ENCODE data around the gene PCDHGA1.
A peak's percentile ranks its signal among the peaks of the same experiment; 100 is the strongest.
"Not testable (repeated sequence)": the region's sequence is repeated elsewhere in the genome, so short reads cannot be mapped to it uniquely, and the experiment has no call there.

Gene PCDHGA1

GRCh38 chr5:141328231-141328630, 2.1 kb upstream of the PCDHGA1 start:
- H3K27me3 ChIP-seq (ENCODE audit: control insufficient read depth, insufficient read depth, low read length), result no peaks in the 10 kb centered on the region
- H3K4me3 ChIP-seq (ENCODE audit: low read depth, low read length), result no peak overlapping the region
- peaks cover 10% of the 10 kb centered on the region for H3K9me3 ChIP-seq (ENCODE audit: control insufficient read depth, insufficient read depth, low read length)
- H3K9ac ChIP-seq (ENCODE audit: low read depth, low read length), result no peak overlapping the region
- no peaks in the 10 kb centered on the region for H3K4me1 ChIP-seq (ENCODE audit: control insufficient read depth, insufficient read depth, low read length)
- H3K36me3 ChIP-seq (ENCODE audit: control insufficient read depth, insufficient read depth, low read length), result no peaks in the 10 kb centered on the region

GRCh38 chr5:141332571-141332970, 2.3 kb downstream of the PCDHGA1 start:
- not testable (repeated sequence) for H3K27me3 ChIP-seq (ENCODE audit: control insufficient read depth, insufficient read depth, low read length); H3K4me1 ChIP-seq (ENCODE audit: control insufficient read depth, insufficient read depth, low read length); H3K4me3 ChIP-seq (ENCODE audit: low read depth, low read length); H3K9ac ChIP-seq (ENCODE audit: low read depth, low read length); H3K9me3 ChIP-seq (ENCODE audit: control insufficient read depth, insufficient read depth, low read length); H3K36me3 ChIP-seq (ENCODE audit: control insufficient read depth, insufficient read depth, low read length)

DNA sequence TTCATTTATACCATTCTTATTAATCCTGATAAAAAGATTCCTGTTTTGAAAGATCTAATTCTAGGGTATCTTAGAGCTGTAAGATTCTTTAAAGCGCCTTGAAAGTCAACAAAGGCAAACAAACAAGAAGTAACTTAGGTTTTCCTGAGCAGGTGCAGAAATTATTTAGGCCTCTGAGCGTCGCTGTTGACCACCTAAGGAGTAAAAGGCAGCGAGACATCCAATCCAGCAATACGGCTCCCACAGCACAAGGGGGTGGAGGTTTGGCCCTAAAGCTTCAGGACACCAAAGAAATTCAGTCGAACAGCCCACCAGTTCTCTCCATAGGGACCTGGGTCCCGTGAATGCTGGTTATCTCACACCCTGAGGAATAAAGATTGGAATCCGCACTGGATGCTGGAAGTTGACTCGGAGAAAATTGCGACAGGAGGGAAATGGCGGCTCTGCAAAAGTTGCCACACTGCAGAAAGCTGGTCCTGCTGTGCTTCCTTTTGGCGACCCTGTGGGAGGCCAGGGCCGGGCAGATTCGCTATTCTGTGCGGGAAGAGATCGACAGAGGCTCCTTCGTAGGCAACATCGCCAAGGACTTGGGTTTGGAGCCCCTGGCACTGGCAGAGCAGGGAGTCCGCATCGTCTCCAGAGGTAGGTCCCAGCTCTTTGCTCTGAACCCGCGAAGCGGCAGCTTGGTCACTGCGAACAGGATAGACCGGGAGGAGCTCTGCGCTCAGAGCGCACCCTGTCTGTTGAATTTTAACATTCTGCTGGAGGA, 8.4 kb downstream of the PCDHGA1 start, which contains the start of gene PCDHGA2:
Gene PCDHGA2 (plus strand): TSS at position 223 of the 769 bp plus-strand sequence.
- Histone ChIP-seq H3K27me3 (ENCODE audit: control insufficient read depth, insufficient read depth, low read length) (no peaks in the 10 kb centered on the region), H3K4me3 (ENCODE audit: low read depth, low read length) (peak within 1 kb of the TSS; percentile 39), H3K36me3 (ENCODE audit: control insufficient read depth, insufficient read depth, low read length) (no peaks in the 10 kb centered on the region), H3K9ac (ENCODE audit: low read depth, low read length) (no peak within 1 kb of the TSS), H3K9me3 (ENCODE audit: control insufficient read depth, insufficient read depth, low read length) (peaks cover 5% of the 10 kb centered on the region), H3K4me1 (ENCODE audit: control insufficient read depth, insufficient read depth, low read length) (no peaks in the 10 kb centered on the region)

GRCh38 chr5:141340781-141341354, 10.6 kb downstream of the PCDHGA1 start:
- not testable (repeated sequence) for H3K36me3 ChIP-seq (ENCODE audit: control insufficient read depth, insufficient read depth, low read length); H3K4me1 ChIP-seq (ENCODE audit: control insufficient read depth, insufficient read depth, low read length); H3K27me3 ChIP-seq (ENCODE audit: control insufficient read depth, insufficient read depth, low read length); H3K9ac ChIP-seq (ENCODE audit: low read depth, low read length); H3K4me3 ChIP-seq (ENCODE audit: low read depth, low read length)
- peaks cover 13% of the 10 kb centered on the region for H3K9me3 ChIP-seq (ENCODE audit: control insufficient read depth, insufficient read depth, low read length)

- H3K36me3 ChIP-seq (ENCODE audit: control insufficient read depth, insufficient read depth, low read length), result no peaks in the 10 kb centered on the region
- H3K9ac ChIP-seq (ENCODE audit: low read depth, low read length), result no peak overlapping the region
- H3K4me1 ChIP-seq (ENCODE audit: control insufficient read depth, insufficient read depth, low read length), result no peaks in the 10 kb centered on the region
- no peaks in the 10 kb centered on the region for H3K27me3 ChIP-seq (ENCODE audit: control insufficient read depth, insufficient read depth, low read length)
- H3K4me3 ChIP-seq (ENCODE audit: low read depth, low read length), result no peak overlapping the region
- H3K9me3 ChIP-seq (ENCODE audit: control insufficient read depth, insufficient read depth, low read length), result peaks cover 13% of the 10 kb centered on the region
These were observed 12.5 kb downstream of the PCDHGA1 start for GRCh38 chr5:141342773-141343172.

- Histone ChIP-seq H3K4me3 (ENCODE audit: low read depth, low read length) (no peak within 1 kb of the TSS), H3K9ac (ENCODE audit: low read depth, low read length) (no peak within 1 kb of the TSS), H3K36me3 (ENCODE audit: control insufficient read depth, insufficient read depth, low read length) (no peaks in the 10 kb centered on the region), H3K4me1 (ENCODE audit: control insufficient read depth, insufficient read depth, low read length) (no peaks in the 10 kb centered on the region), H3K9me3 (ENCODE audit: control insufficient read depth, insufficient read depth, low read length) (peaks cover 13% of the 10 kb centered on the region), H3K27me3 (ENCODE audit: control insufficient read depth, insufficient read depth, low read length) (no peaks in the 10 kb centered on the region)
These were observed 13.1 kb downstream of the PCDHGA1 start, which contains the start of gene PCDHGA3 for GRCh38 chr5:141343242-141343952. Gene PCDHGA3, plus strand, starts transcription at chr5:141343829. Its CDS starts 205 bp downstream, at chr5:141344034.

DNA sequence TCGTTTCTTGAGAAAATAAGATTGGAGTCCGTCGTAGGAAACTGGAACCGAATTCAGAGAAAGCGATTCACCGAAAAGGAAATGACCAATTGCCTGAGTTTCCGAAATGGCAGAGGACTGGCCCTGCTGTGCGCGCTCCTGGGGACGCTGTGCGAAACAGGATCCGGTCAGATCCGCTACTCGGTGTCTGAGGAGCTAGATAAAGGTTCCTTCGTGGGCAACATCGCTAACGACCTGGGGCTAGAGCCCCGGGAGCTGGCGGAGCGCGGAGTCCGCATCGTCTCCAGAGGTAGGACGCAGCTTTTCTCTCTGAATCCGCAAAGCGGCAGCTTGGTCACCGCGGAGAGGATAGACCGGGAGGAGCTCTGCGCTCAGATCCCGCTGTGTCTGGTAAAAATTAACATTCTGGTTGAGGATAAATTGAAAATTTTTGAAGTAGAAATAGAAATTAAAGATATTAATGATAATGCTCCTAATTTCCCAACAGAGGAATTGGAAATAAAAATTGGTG, 13.7 kb downstream of the PCDHGA1 start:
- H3K36me3 ChIP-seq (ENCODE audit: control insufficient read depth, insufficient read depth, low read length), result no peaks in the 10 kb centered on the region
- H3K9ac ChIP-seq (ENCODE audit: low read depth, low read length), result no peak overlapping the region
- H3K4me3 ChIP-seq (ENCODE audit: low read depth, low read length), result no peak overlapping the region
- peaks cover 13% of the 10 kb centered on the region for H3K9me3 ChIP-seq (ENCODE audit: control insufficient read depth, insufficient read depth, low read length)
- no peaks in the 10 kb centered on the region for H3K27me3 ChIP-seq (ENCODE audit: control insufficient read depth, insufficient read depth, low read length)
- H3K4me1 ChIP-seq (ENCODE audit: control insufficient read depth, insufficient read depth, low read length), result no peaks in the 10 kb centered on the region

GRCh38 chr5:141345327-141345726, 15.0 kb downstream of the PCDHGA1 start:
- Histone ChIP-seq H3K9ac (ENCODE audit: low read depth, low read length) (no peak overlapping the region), H3K27me3 (ENCODE audit: control insufficient read depth, insufficient read depth, low read length) (no peaks in the 10 kb centered on the region), H3K36me3 (ENCODE audit: control insufficient read depth, insufficient read depth, low read length) (no peaks in the 10 kb centered on the region), H3K4me3 (ENCODE audit: low read depth, low read length) (no peak overlapping the region), H3K9me3 (ENCODE audit: control insufficient read depth, insufficient read depth, low read length) (peaks cover 8% of the 10 kb centered on the region), H3K4me1 (ENCODE audit: control insufficient read depth, insufficient read depth, low read length) (no peaks in the 10 kb centered on the region)

DNA sequence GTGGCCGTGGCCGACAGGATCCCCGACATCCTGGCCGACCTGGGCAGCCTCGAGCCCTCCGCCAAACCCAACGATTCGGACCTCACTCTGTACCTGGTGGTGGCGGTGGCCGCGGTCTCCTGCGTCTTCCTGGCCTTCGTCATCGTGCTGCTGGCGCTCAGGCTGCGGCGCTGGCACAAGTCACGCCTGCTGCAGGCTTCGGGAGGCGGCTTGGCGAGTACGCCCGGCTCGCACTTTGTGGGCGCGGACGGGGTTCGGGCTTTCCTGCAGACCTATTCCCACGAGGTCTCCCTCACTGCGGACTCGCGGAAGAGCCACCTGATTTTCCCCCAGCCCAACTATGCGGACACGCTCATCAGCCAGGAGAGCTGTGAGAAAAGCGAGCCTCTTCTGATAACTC, 15.7 kb downstream of the PCDHGA1 start:
- H3K27me3 ChIP-seq (ENCODE audit: control insufficient read depth, insufficient read depth, low read length); H3K36me3 ChIP-seq (ENCODE audit: control insufficient read depth, insufficient read depth, low read length): not testable (repeated sequence)

DNA sequence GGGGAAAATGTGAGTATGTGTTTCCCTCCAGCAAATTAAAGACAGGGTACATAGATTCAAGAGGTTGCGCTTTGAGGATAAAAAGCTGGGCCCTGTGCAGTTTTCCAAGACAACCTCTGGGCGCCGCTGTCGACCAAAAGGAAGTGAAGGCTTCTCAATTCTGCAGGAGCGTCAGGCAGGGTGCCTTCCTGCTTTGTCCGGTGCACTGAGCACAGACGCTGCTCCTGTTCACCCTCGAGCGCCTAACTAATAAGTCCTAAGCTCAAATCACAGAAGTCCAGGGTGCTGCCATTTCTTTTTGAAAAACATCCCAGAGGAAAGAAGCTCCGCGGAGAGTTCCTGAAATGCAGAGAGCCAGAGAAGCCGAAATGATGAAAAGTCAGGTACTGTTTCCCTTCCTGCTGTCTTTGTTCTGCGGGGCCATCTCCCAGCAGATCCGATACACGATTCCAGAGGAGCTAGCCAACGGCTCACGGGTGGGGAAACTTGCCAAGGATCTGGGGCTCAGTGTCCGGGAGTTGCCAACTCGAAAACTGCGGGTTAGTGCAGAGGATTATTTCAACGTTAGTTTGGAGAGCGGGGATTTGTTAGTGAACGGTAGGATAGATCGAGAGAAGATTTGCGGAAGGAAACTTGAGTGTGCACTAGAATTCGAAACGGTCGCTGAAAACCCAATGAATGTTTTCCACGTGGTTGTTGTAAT, 19.8 kb downstream of the PCDHGA1 start, which contains the start of gene PCDHGB1:
Gene PCDHGB1 (plus strand): TSS at position 183 of the 703 bp plus-strand sequence. CDS start 162 bp downstream, at position 345.
- peak within 1 kb of the TSS; percentile 41 for H3K4me3 ChIP-seq (ENCODE audit: low read depth, low read length)
- H3K9ac ChIP-seq (ENCODE audit: low read depth, low read length), result peak within 1 kb of the TSS; percentile 37
- H3K4me1 ChIP-seq (ENCODE audit: control insufficient read depth, insufficient read depth, low read length), result no peaks in the 10 kb centered on the region
- H3K36me3 ChIP-seq (ENCODE audit: control insufficient read depth, insufficient read depth, low read length), result no peaks in the 10 kb centered on the region
- H3K9me3 ChIP-seq (ENCODE audit: control insufficient read depth, insufficient read depth, low read length), result peaks cover under 1% of the 10 kb centered on the region
- H3K27me3 ChIP-seq (ENCODE audit: control insufficient read depth, insufficient read depth, low read length), result no peaks in the 10 kb centered on the region

More for the DNA sequence above, 15.7 kb downstream of the PCDHGA1 start:
- not testable (repeated sequence) for H3K9ac ChIP-seq (ENCODE audit: low read depth, low read length); H3K4me1 ChIP-seq (ENCODE audit: control insufficient read depth, insufficient read depth, low read length); H3K4me3 ChIP-seq (ENCODE audit: low read depth, low read length); H3K9me3 ChIP-seq (ENCODE audit: control insufficient read depth, insufficient read depth, low read length)

- Histone ChIP-seq H3K4me3 (ENCODE audit: low read depth, low read length) (no peak overlapping the region), H3K36me3 (ENCODE audit: control insufficient read depth, insufficient read depth, low read length) (no peaks in the 10 kb centered on the region), H3K4me1 (ENCODE audit: control insufficient read depth, insufficient read depth, low read length) (no peaks in the 10 kb centered on the region), H3K27me3 (ENCODE audit: control insufficient read depth, insufficient read depth, low read length) (no peaks in the 10 kb centered on the region), H3K9ac (ENCODE audit: low read depth, low read length) (no peak overlapping the region), H3K9me3 (ENCODE audit: control insufficient read depth, insufficient read depth, low read length) (peaks cover 3% of the 10 kb centered on the region)
These were observed 21.3 kb downstream of the PCDHGA1 start for GRCh38 chr5:141351591-141351990.
